HG02885 (cell line): ENCODE results near the gene ACVR1C.
A peak's percentile ranks its signal among the peaks of the same experiment; 100 is the strongest.

Experiments used
- ATAC-seq: cut with Tn5 transposase; IDR thresholded peaks from one replicate; pipeline ENCODE4 v1.9.1; 2021; ENCODE audit warnings: mild to moderate bottlenecking; ENCODE audit not compliant: unreplicated experiment, poor library complexity

The ACVR1C gene

DNA sequence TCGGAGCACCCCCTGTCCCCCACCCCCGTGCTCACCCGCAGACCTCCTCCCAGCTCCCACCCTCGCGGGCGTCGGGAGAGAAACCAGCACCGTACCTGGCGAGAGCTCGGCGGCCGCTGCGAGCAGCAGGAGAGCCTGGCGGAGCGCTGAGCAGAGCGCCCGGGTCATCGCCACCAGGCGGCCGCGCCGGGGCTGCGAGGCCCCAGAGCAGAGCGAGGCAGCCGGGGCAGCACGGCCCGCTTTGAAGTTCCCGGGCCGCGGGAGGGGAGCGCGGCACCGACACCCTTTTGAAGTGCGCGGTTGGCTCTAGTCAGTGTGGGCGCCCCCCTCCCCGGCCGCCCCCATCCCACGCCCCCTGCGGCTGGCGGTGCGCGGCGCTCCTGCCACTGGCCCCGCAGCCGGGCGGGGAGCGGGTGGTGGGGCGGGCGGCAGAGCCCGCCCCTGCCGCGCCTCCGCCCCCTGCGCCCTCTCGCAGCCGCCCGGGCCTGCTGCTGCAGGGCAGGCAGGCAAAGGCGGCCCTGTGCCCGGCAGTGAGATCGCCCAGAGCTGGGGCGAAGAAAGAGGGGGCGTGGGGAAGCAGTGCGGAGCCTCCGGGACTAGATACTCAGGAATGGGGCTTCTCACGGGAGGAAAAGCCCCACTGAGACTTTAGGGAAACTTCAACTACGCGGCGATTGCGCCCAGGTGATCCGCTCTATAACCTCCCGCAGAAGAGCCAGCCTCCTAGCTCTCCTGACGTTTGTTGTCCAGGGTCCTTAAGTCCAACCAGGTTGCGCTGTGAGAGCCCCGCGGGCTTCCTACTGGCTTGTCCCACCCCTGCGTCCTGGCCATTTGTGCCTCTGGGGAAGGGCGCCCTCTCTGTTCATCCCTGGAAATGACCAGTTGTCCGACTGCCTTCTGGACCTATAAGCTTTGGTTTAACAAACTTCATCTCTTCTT is at the start of gene ACVR1C:
Gene ACVR1C (minus strand): TSS at position 388 of the 939 bp plus-strand sequence. CDS start 220 bp downstream, at position 168.
- ATAC-seq: peak; percentile 89

DNA sequence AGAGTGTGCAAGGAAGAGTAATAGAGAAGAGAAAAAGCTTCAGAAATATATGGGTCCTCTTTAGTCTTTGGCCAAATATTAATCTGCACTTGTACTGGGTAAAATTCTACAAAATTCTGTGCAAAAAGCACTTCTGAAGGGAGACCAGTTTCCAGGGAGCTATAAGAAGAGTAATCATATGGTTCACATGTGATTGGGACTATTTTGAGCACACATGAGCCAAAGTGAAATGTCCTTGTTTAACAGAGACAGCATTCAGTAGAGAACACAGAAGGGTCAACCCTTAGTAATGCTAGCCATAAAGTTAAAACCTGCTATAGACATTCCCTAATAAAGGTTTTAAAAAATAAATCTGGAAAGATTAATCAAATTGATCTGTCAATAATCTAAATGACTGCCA is 49.3 kb upstream of the ACVR1C start:
- no peak for ATAC-seq

DNA sequence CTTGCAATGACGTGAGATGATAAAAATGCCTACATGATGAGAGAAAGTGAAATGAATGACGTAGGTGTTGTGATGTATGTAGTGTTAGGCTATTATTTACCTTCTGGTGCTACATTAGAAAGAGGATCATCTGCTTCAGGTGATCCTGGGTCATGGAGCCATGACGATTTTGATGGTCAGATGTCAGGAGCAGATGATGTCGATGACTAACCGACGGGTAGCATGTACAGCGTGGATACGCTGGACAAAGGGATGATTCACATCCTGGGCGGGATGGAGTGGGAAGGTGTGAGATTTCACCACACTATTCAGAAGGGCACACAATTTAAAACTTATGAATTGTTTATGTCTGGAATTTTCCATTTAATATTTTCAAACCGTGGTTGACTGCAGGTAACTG is 43.5 kb upstream of the ACVR1C start:
- ATAC-seq: no peak

DNA sequence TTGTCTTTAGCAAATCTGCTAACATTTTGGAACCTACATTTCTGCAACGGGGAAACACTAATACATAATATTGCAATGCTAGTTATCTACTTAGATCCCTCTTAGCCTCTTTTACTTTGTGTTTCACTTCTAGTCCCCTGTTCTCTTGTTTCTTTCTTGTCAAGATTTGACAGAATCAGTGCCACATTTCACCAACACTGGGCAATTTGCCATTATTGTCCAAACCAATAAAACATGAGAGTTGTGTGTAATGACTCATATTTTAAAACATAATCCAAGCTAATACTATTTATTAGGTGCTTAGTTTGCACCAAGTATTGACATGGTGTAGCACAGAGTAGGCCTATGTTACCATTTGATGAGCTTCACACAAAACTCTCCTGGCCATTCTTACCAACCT is 33.7 kb upstream of the ACVR1C start:
- ATAC-seq: no peak

DNA sequence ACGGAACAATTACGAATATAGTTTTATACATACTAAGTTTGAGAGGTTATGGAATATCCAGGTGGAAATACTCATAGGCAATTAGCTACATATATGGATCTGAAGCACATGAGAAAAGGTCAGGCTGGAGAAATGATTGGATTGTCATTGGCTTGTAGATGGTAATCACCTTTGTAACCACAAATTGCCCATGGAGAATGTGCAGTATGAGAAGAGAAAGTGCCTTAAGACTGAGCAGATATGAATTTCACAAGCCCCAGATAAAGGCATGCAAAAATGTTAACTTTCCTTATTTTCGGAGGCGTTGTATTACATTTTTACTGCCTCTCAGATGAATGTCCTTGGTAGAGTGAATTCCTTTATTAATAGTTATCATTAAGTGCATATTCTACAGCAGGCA is 33.1 kb upstream of the ACVR1C start:
- no peak for ATAC-seq

DNA sequence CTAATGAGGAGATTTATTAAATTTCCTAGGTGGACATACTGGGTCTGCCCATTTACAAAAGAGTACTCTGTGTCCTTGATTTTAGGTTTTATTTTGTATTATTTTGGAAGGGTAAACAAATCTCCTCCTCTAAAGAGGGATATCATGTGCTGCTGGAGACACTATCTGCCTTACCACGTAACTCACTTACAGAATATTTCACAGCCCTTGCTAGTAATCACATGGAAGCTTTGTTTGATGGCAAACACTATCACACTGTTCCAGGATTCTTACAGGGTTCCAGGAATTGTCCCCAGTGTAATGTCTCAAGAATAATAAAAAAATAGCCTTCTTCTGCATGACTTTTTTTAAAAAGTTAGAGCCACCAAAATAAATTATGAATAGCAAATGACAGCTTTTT is 29.2 kb upstream of the ACVR1C start:
- no peak for ATAC-seq

DNA sequence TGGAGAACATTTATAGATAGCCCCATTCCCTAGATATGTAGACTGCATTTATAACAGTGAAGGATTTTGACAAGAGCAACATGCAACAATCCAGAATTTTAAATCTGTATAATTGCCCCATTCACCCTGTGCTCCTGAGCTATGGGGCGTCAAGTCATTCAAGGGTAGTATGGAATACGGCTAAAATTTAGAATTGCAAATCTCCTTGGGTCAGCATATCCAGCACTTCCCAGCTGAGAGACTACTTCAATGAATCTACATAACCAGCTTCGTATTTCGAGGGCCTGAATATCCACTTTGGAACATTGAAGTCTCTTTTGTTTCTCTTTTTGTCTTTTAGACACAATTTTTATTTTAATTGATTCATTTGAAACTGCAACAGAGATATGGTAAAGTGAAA is 28.4 kb upstream of the ACVR1C start:
- ATAC-seq: no peak

DNA sequence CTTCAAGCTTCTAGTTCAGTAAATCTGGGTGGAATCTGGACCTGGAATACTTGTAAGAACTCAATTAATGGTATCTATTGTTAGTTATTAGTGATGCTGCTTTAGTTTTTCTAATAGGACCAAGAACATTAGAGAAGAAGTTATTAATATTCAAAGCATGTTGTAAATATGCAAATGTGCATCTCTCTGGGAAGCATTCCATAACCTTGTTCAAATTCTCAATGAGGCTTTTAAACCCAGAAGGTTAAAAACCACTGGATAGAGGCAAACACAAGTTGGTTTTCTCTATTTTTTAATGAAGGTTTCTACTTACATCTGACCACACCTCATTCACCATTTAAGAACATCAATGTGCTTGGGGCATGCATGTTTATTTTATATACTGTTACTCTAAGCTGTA is 16.1 kb upstream of the ACVR1C start:
- ATAC-seq: no peak

DNA sequence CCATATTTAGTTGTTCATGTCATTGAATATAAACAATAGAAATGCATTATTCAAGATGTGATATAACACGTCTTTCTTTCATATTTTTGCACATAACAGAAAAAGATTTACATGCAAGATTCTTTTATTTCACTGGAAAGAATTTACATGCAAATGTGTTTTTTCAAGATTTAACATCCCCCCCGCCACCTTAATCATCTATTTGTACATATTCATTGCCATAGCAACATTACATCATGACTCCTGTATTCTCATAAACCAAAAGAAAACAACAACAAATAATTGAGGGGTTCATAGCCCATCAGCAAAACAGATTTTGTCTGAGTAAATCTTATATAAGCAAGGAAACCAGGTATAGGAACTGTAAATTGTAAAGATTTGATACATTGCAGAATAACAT is 3.2 kb upstream of the ACVR1C start:
- no peak for ATAC-seq

DNA sequence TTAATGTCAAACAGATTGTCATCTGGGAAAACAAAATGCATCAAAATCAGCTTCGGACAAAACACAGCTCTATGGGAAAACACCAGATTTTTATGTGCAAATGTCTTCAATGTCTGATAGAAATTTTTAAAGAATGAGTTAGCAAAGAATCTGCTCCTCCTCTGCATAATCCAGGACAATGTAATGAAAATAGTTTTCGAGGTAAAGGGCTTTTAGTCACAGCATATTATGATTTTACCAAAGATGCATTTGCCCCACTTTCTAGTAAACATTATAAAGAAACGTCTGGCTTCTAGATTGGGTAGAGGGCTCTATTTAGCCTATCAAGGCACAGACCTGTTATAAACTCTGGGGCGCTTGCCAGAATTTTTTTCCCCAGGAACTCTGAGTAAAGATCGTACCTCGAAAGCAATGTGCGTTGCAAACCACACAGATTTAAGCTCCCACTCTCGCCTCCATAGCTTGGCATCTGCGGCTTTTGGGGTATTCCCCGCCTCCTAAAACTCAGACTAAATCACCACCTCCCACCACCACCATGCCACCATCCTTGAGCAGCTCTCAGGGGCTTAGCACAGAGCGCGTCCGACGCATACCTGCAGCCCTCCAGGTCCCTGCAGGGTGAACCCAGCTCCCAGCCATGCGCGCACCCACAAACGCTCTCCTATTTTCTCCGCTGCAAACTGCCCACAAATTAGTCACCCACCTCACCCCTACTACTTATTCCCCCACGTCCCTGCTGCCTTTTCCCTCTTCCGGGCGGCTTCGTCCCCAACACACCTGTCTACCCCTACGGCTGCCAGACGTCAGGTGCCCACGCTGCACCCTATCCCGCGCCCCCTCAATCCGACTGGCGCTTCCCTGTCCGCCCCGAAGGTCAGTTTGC is 829 bp downstream of the ACVR1C start:
- ATAC-seq: peak; percentile 10

DNA sequence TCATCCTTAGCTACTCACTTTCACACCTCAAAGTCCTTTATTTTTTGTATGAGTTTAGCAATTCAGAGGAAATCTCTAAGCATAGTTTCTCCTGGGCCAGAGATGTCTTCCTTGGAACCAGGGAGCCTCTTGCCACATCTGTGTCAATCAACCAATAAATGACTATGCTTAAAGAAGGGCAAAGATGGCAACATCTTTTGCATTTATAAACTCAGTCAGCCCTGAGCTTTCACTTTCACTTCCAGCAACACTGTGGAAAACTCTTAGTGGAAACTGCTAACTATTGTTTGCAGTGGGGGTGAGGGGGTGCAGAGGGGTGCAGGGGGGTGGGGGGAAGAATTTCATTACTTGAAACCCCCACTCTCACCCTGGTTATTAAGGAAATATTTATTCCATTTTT is 3.4 kb downstream of the ACVR1C start:
- no peak for ATAC-seq

DNA sequence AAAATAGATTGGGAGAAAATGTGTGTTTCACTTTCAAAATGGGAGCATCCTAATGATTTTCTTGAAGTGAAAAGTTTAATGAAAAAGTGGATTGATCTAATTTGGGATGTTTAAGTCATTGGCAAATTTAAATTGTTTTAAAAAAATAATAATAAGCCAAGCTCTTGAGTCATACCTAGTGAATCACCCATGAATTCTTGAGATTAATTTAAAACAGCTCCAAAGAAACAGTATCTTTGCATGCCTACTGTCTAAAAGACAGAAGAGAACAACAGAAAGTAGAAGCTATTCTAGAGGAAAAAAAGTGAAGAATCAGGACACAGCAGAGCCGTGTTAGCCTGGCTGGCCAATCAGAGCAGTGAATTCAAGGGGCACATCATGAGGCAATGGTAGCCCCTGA is 7.7 kb downstream of the ACVR1C start:
- no peak for ATAC-seq

DNA sequence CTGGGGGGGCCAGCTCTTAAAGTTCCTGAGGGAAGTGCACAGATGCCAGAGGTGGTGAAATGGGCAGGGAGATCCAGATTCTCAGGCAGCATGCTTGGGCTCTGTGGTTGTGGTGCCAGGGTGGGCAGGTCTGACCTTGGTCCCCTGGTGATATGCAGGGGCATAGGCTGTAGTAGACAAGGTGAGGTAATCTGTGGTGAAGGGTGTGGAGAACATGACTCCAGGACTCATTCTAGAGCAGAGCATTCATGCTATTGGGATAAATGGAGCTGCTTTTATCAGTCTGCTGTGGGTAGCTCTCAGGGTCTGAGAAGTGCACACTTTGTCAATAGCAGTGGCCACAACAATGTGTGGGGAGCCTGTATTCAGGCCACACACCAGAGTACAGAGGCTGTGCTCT is 16.9 kb downstream of the ACVR1C start:
- no peak for ATAC-seq

DNA sequence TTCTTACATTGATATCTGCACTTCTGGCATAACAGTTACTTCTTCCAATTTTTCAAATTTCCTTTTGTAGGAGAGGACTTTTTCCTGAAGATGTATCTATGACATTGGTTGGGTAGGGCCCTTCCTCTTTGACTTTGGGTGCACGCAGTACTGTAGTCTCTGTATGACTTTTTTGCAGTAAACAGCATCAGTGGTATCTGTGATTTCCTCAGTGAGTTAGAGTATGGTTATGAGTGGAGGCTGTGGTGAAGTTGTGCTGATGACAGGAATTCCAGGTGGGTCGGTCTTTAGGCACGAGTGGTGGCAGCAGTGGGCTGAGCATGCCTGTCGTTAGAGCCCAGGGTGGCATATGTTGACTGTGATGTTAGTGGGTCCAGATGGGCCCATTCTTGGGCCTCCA is 17.6 kb downstream of the ACVR1C start:
- ATAC-seq: no peak

DNA sequence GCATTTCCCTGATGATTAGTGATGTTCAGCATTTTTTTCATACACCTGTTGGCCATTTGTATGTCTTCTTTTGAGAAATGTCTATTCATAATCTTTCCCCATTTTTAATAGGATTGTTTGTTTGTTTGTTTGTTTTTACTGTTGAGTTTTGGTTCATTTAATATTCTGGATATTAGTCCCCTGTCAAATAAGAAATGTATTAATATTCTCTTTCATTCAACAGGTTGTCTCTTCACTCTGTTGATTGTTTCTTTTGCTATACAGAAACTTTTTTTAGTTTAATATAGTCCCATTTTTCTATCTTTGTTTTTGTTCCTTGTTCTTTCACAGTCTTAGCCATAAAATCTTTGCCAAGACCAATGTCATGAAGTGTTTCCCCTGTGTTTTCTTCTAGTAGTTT is 22.1 kb downstream of the ACVR1C start:
- ATAC-seq: no peak

DNA sequence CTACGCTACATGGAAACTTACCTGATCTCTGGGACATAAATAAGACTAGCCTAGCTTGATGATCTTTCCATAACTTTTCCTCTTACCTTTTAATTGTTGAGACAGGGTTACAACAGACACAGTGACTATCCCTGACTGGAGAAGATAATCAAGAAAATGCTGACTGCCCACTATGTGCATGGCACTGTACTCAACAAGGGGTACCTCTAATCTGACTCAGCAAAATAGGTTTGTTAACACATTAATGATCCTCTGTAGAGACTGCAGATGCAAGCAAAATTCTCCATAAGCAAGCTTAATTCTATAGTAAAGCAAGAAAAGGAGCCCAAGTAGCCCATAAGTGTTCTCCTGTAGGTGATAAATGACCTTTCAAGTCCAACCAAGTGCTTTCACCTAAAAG is 25.5 kb downstream of the ACVR1C start:
- no peak for ATAC-seq

DNA sequence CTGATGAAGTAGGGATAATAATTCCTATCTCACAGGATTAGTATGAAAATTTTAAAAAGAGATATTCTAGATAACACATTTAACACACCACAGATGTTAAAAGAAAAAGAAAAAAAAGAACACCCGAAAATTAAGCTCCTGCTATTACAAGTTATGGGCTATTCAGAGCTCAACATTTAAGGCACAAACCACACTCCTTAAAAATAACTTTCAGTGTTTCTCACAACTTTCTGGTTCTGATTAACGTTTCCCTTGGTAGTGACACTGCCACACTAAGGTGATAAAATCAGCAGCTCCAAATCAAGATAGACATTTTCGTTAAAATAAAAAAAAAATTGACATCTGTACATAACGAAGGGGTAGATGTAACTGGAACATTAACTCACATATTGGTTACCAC is 26.9 kb downstream of the ACVR1C start:
- no peak for ATAC-seq

DNA sequence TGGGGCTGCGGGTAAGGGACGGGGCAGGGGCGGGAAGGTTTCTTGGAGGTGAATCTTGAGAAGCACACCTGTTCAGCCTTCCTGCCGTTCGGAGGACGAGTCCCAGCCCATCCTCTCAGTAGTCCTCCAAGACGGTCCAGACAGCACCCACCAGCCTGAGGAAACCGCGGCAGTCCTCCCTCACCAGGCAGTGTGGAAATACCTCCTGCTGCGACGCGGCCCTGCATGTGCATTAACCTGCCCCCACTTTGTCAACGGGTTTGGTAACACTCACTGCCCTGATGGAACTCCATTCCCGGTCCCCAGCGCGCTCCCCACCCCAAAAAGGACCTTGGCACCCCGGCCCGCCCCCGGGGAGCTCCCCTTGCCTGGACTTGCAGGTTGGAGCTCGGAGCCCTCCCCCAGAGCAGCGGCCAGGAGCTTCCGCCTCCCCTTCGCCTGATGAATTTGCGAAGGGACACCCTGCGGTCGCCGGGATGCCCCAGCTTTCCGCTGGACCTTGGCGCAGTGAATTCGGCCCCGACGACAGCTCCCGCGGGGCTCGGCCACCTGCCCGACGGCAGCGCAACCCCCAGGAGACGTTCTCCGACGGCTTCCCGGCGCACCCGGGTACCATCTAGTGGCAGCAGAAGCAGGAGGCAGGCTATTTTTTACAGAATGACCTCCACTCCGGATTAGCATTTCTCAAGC is 31.5 kb downstream of the ACVR1C start:
- peak; percentile 81 for ATAC-seq

DNA sequence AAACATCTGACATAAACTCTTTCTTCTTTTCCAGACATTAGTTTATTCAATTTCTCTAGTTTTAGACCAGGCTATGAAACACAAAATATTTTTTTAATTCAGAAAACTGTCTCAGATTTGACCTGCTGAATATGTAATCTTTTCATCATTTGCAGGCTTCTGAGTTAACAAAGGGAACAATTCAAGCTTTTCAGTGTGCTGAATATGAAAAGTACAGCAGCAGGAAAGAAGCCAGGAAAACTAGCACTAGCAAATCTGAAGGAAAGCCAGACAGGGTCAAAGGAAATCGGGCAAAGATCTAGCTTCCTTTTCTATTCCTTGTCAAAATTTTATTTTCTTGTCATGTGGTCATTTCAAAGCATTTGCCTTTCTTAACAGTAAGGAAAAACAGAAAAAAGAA is 35.3 kb downstream of the ACVR1C start:
- no peak for ATAC-seq

DNA sequence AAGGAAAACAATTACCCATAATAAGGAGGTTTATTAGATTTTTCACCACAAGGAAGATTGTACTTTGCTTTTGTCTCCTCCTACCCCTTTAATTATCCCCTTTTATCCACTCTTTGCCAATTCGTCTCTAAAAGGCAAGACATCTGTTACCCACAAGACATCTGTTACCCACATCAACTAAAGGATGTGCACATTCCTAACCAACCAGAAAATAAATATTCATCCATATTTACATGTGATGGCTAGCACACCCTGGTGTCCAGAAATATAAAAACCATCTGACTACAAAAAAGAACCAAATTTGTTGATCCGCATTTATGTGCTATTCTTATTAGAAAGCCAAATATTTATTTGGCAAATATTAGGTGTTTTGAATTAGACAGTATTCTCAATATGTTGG is 35.7 kb downstream of the ACVR1C start:
- ATAC-seq: no peak

DNA sequence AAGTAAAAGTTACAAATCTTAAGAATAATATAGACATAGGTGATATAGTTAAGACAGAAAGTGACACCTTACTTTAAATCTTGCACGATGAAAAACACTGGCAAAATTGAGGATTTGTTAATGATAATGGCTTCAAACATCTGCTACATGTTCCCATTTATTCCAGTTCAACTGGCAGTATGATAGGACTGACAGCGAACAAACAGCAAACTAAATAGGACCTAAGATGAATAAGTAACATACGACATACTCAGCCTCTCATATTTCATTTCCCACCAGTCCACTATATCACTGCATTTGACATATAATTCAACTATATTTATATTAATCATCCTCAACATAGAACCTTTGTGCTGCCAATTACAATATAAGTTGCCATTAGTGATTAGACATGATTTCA is 36.3 kb downstream of the ACVR1C start:
- no peak for ATAC-seq
